Keratinocyte (primary cell): ENCODE data around the gene WDR4.

Experiments
- EZH2 ChIP-seq: IDR thresholded peaks from one replicate; pipeline ENCODE4 v1.6.1; 2012; ENCODE audit warnings: inconsistent platforms, mild to moderate bottlenecking, low read length, moderate library complexity
- TF ChIP-seq, protein P1 (sequence below), 3 experiments: IDR thresholded peaks in 1 of 3; conservative IDR thresholded peaks in 1 of 3; optimal IDR thresholded peaks in 1 of 3; 2 replicates in 2 of 3; 3 replicates in 1 of 3; pipeline versions ENCODE3 to v1.5.1; 2011; ENCODE audit warnings: low read length in 3 of 3, mild to moderate bottlenecking in 3 of 3, moderate library complexity in 2 of 3, control low read depth in 1 of 3, inconsistent platforms in 1 of 3; ENCODE audit not compliant: insufficient read depth in 2 of 3; ENCODE audit errors: extremely low read depth in 1 of 3

- TF ChIP-seq, protein P1, sequence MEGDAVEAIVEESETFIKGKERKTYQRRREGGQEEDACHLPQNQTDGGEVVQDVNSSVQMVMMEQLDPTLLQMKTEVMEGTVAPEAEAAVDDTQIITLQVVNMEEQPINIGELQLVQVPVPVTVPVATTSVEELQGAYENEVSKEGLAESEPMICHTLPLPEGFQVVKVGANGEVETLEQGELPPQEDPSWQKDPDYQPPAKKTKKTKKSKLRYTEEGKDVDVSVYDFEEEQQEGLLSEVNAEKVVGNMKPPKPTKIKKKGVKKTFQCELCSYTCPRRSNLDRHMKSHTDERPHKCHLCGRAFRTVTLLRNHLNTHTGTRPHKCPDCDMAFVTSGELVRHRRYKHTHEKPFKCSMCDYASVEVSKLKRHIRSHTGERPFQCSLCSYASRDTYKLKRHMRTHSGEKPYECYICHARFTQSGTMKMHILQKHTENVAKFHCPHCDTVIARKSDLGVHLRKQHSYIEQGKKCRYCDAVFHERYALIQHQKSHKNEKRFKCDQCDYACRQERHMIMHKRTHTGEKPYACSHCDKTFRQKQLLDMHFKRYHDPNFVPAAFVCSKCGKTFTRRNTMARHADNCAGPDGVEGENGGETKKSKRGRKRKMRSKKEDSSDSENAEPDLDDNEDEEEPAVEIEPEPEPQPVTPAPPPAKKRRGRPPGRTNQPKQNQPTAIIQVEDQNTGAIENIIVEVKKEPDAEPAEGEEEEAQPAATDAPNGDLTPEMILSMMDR (optimal IDR thresholded peaks at IDR 0.05 in 1 of 3, IDR thresholded peaks at IDR 0.05 in 1 of 3, conservative IDR thresholded peaks at IDR 0.05 in 1 of 3; ENCODE audit: extremely low read depth in 1 of 3, insufficient read depth in 2 of 3, low read length in 3 of 3), result no peak
- TF ChIP-seq EZH2, result no peak
Observed at GRCh38 chr21:42905195-42905594, 25.9 kb upstream of the WDR4 start.
